ENCODE data around the gene PPP1R16B. TPM values are rescaled to one million over a fixed set of nuclear protein-coding genes. Genes with fewer than 3 reads are reported as not detected.
A peak's percentile ranks its signal among the peaks of the same experiment; 100 is the strongest.

PPP1R16B gene
- total and polyA plus RNA-seq, 2 experiments from 2014 or later = 0.28 to 0.33 TPM

DNA sequence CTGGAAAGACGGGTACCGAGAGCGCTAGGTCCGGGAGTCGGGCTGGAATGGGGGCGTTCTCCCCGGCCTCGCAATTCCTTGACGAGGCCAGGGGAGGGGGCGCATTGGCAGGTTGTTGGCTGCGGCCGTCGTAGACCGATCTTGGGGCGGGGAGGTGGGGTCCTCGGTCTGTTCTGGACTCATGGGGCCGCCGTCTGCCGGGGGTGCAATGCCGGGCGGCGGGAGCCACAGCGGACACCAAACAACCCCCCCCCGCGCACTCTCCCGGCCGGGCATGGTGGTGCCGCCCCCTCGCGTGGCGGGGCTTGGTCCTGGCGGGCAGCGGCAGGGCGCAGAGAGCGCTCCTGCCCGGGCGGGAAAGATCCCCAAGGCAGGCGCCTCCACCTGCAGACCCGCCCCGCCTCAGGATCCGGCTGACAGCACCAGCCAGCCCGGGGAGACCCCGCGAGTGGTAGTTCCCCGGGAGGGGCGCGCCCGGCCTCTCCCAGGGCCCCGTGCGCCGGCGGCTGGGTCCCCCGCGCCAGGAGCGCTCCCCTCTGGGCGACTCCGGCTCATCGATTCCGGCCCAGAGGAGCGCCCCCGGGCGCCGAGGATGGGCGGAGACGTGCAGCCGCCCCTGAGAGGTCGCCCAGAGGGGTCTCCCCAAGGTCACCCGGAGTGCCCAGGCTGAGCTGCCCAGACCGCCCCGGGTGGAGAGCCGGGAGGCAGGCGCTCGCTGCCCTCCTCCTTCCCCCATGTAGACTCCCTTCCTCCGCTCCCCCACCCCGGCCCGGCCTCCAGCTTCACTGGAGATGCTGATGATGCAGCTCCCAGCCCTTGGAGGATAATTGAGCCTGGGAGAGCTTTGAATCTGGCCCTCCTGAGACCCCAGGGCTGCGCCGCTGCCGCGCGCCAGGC lies 709 bp downstream of the PPP1R16B start:
- H2AFZ ChIP-seq = peak overlapping the region; percentile 78
- H3K4me1 ChIP-seq (ENCODE audit: insufficient read depth) = peaks cover 12% of the 10 kb centered on the region
- peak; percentile 90 for TF ChIP-seq EZH2 (IDR thresholded peaks at IDR 0.05; ENCODE audit: borderline replicate concordance)
- TF ChIP-seq, protein P1, sequence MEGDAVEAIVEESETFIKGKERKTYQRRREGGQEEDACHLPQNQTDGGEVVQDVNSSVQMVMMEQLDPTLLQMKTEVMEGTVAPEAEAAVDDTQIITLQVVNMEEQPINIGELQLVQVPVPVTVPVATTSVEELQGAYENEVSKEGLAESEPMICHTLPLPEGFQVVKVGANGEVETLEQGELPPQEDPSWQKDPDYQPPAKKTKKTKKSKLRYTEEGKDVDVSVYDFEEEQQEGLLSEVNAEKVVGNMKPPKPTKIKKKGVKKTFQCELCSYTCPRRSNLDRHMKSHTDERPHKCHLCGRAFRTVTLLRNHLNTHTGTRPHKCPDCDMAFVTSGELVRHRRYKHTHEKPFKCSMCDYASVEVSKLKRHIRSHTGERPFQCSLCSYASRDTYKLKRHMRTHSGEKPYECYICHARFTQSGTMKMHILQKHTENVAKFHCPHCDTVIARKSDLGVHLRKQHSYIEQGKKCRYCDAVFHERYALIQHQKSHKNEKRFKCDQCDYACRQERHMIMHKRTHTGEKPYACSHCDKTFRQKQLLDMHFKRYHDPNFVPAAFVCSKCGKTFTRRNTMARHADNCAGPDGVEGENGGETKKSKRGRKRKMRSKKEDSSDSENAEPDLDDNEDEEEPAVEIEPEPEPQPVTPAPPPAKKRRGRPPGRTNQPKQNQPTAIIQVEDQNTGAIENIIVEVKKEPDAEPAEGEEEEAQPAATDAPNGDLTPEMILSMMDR (IDR thresholded peaks at IDR 0.05; ENCODE audit: poor library complexity) = no peak
- peaks cover 66% of the 10 kb centered on the region for H3K27me3 ChIP-seq
- H3K36me3 ChIP-seq (replicated peaks; ENCODE audit: insufficient read depth, low read depth) = no peaks in the 10 kb centered on the region
- DNase-seq (ENCODE audit: low spot score) = no peak
- no peaks in the 10 kb centered on the region for H3K9me2 ChIP-seq (replicated peaks; ENCODE audit: insufficient read depth)
- 1% methylated on average over 42 of the region's 81 CpGs for WGBS (ENCODE audit: low lambda C conversion rate, missing lambda C conversion rate)
- H3K4me2 ChIP-seq = peak overlapping the region; percentile 100
- H4K20me1 ChIP-seq (ENCODE audit: insufficient read depth, poor library complexity, severe bottlenecking) = no peaks in the 10 kb centered on the region
- no peaks in the 10 kb centered on the region for H3K9me3 ChIP-seq (ENCODE audit: low read depth)
- no peak overlapping the region for H3K27ac ChIP-seq
- no peaks in the 10 kb centered on the region for H3K79me2 ChIP-seq
- peak overlapping the region; percentile 36 for H3K4me3 ChIP-seq

DNA sequence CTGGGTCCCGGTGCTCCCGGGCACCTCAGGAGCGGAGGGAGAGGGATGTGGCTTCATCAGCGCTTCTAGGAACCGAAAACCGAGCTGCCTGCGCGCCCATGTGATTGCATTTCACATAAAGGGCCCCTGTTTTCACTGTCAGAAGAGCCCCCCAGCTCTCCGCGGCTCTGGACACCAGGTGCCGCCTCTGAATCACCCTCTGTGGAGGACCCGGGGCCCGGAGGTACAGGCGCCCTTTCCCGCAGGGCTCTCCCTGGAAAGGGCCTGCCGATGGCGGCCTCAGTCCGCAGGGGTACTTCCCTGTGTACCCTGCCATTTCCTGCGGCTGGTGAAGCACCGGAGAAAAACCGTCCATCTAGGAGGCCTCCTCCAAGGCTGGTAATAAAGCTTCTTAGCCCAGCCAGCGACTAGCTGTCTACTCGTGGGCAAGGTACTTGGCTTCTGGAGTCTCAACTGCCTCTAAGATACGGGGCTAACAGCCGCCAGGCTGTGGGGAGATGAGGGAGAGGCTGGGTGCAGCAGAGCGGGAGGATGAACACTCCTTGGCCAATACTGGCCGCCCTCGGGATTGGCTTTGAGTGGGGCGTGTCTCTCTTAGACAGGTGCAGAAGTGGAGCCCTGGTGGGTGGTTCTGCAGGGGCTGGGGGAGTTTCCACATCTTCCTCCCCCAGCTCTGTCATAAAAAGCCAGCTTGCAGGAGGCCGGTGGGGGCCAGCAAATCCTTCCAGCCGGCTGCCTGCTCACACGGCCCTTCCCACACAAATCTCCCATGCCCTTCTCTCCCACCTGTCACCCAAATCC lies 1.6 kb downstream of the PPP1R16B start:
- Histone ChIP-seq H3K4me2 (peak overlapping the region; percentile 100), H3K36me3 (replicated peaks; ENCODE audit: insufficient read depth, low read depth) (no peaks in the 10 kb centered on the region), H3K9me3 (ENCODE audit: low read depth) (no peaks in the 10 kb centered on the region), H3K27ac (no peak overlapping the region), H2AFZ (no peak overlapping the region), H3K27me3 (peaks cover 68% of the 10 kb centered on the region), H3K4me1 (ENCODE audit: insufficient read depth) (peaks cover 12% of the 10 kb centered on the region), H3K9me2 (replicated peaks; ENCODE audit: insufficient read depth) (no peaks in the 10 kb centered on the region), H4K20me1 (ENCODE audit: insufficient read depth, poor library complexity, severe bottlenecking) (no peaks in the 10 kb centered on the region), H3K79me2 (no peaks in the 10 kb centered on the region), H3K4me3 (no peak overlapping the region)
- WGBS (ENCODE audit: low lambda C conversion rate, missing lambda C conversion rate) = 24% methylated on average over 30 of the region's 32 CpGs
- TF ChIP-seq, protein P1 (IDR thresholded peaks at IDR 0.05; ENCODE audit: poor library complexity) = no peak
- TF ChIP-seq EZH2 (IDR thresholded peaks at IDR 0.05; ENCODE audit: borderline replicate concordance) (peak; percentile 31), EZH2phosphoT487 (IDR thresholded peaks at IDR 0.05; ENCODE audit: low read depth, severe bottlenecking, unreplicated experiment) (no peak)
- DNase-seq (ENCODE audit: low spot score) = no peak

DNA sequence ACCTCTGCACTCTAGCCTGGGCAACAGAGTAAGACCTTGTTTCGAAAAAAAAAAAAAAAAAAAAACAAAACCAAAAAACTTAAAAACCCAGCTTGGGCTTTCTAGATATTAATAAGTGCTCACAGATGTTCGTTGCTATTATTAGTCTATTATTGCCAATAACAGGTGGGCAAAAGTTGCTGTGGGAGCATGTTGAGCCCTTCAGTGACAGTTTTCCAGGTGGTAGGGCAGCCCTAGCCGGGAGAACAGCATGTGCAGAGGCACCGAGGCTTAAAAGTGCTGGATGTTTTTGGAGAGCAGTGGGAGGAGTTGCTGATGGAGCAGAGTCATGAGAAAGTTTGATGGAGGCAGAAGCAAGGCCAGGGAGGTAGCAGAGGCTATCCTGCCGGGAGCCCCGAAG lies 4.4 kb downstream of the PPP1R16B start:
- no peaks in the 10 kb centered on the region for H3K9me2 ChIP-seq (replicated peaks; ENCODE audit: insufficient read depth)
- no peaks in the 10 kb centered on the region for H3K79me2 ChIP-seq
- H4K20me1 ChIP-seq (ENCODE audit: insufficient read depth, poor library complexity, severe bottlenecking) = no peaks in the 10 kb centered on the region
- H3K4me3 ChIP-seq = no peak overlapping the region
- DNase-seq (ENCODE audit: low spot score) = no peak
- WGBS (ENCODE audit: low lambda C conversion rate, missing lambda C conversion rate) = 67% methylated on average over 6 of the region's 6 CpGs
- no peak overlapping the region for H3K4me2 ChIP-seq
- peaks cover 12% of the 10 kb centered on the region for H3K4me1 ChIP-seq (ENCODE audit: insufficient read depth)
- H3K9me3 ChIP-seq (ENCODE audit: low read depth) = no peaks in the 10 kb centered on the region
- H3K27ac ChIP-seq = no peak overlapping the region
- TF ChIP-seq, protein P1 (IDR thresholded peaks at IDR 0.05; ENCODE audit: poor library complexity) = no peak
- TF ChIP-seq EZH2 (IDR thresholded peaks at IDR 0.05; ENCODE audit: borderline replicate concordance) (no peak), EZH2phosphoT487 (IDR thresholded peaks at IDR 0.05; ENCODE audit: low read depth, severe bottlenecking, unreplicated experiment) (no peak)
- H3K36me3 ChIP-seq (replicated peaks; ENCODE audit: insufficient read depth, low read depth) = no peaks in the 10 kb centered on the region
- H3K27me3 ChIP-seq = peaks cover 68% of the 10 kb centered on the region
- no peak overlapping the region for H2AFZ ChIP-seq
